LNCAP (cell line): ENCODE results near the gene FOXG1.

Source experiments
- CTCF ChIP-seq: fragments of 450-650 bp; IDR thresholded peaks from 2 replicates; pipeline ENCODE4 v1.5.1; 2017; ENCODE audit warnings: mild to moderate bottlenecking

FOXG1 gene

GRCh38 chr14:28773861-28774691 lies 7.5 kb downstream of the FOXG1 start:
- no peak for TF ChIP-seq CTCF

DNA sequence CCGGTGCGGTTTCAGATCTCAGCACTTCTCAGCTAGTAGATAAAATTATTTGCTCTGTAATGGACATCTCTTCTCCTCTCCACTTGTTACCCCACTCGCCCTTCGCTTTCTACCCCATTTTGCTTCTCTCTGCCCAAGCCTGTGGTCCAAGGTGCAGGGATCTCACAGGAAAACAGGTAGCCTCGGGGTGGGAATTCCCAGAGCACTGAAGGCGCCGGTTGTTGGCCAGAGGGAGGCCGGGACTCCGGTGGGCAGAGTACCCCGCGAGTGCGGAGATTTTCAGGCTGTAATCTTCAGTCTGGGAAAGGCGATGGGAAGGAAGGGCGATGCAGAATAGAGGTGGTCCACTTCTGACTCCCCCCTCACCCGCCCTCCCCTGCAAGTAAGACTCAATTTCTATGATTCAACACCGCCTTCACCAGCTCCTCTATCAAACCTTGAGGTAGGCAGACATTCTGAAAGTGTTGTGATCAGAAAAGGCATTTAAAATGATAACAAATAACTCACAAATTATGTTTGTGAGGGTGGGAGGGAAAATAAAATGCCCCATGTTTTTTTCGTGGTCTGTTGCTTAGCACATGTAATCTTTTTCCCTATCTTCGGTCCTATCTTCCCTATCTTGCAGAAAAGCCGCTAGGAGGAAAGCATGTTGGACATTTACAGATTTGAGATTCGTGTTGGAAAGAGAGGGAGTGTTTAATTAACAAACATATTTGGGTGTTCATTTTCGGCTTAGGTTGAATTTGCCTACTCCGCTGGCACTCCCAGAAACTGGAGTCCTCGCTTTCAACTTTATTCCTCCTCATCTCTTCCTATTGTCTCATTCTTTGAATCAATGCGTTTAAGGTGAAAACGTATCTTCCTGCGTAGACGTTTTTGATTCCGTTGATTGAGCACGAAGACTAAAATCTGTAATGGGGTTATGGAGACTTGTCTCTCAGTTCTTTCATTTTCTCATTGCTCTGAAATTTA lies 8.5 kb downstream of the FOXG1 start:
- TF ChIP-seq CTCF: no peak

- TF ChIP-seq CTCF: no peak
Observed at GRCh38 chr14:28776482-28777266, 10.1 kb downstream of the FOXG1 start.

- no peak for TF ChIP-seq CTCF
Observed at GRCh38 chr14:28777471-28778137, 11.0 kb downstream of the FOXG1 start.

DNA sequence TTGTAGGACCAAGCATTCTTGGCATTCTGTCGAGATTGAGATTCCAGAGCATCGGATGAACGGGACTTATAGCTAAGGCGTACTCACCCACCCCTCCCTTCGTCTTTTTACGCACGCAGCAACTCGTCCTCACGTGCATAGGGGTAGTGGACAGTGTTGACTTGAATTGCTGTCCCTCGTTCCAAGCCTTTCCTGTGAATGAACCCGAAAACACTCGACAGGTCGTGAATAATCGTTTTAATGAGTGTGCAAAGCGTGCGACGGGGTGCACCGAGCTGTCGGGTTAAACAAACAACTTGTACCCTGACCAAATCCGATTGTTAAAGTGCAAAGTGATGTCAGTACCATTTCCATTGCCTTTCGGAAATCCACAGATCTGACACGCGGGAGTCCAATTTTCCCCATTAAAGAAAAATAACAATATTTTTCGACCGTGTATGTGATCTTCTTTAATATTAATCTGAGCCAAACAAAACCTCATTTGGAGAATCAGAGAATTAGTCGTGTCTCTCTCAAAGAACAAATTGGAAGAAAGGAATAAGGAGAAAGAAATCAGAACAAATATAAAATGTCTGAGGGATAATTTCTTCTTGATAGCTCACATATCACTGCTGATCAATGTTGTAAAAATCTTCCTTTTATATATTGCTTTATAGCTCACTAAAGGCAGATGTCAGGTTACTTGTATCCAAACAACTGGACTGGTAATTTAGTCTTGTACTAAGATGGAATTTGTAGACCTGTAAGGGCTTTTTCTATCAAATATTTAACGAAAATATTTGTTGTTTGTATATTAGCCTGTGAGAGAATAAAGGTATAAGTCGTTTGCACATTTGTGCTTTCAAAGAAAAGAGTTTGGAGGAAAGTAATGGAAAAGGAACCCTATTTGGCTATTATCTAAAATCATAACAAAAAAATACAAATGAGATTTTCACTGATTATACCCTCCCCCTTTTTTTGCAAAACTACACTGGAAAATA lies 11.8 kb downstream of the FOXG1 start:
- no peak for TF ChIP-seq CTCF

- no peak for TF ChIP-seq CTCF
Observed at GRCh38 chr14:28779456-28779855, 12.9 kb downstream of the FOXG1 start.
